Ishikawa (cell line): ENCODE data around the gene TACC2.

Experiments used
- CEBPB ChIP-seq: IDR thresholded peaks from 2 replicates; pipeline ENCODE4 v1.6.1; 2012
- CREB1 ChIP-seq: IDR thresholded peaks from 2 replicates; pipeline ENCODE4 v1.6.1; 2012; ENCODE audit warnings: low read depth
- EGR1 ChIP-seq: IDR thresholded peaks from 2 replicates; pipeline ENCODE4 v1.6.1; 2012
- EP300 ChIP-seq: IDR thresholded peaks from 2 replicates; pipeline ENCODE4 v1.6.1; 2012; ENCODE audit warnings: borderline replicate concordance
- FOXM1 ChIP-seq: IDR thresholded peaks from 2 replicates; pipeline ENCODE4 v1.6.1; 2012; ENCODE audit warnings: low read depth, borderline replicate concordance
- NFIC ChIP-seq: IDR thresholded peaks from 2 replicates; pipeline ENCODE4 v1.6.1; 2012
- RAD21 ChIP-seq: IDR thresholded peaks from 2 replicates; pipeline ENCODE4 v1.6.1; 2012; ENCODE audit warnings: low read depth
- TAF1 ChIP-seq: IDR thresholded peaks from 2 replicates; pipeline ENCODE4 v1.6.1; 2012; ENCODE audit warnings: low read depth, mild to moderate bottlenecking
- TCF12 ChIP-seq: IDR thresholded peaks from 2 replicates; pipeline ENCODE4 v1.6.1; 2012; ENCODE audit warnings: low read depth
- TEAD4 ChIP-seq: IDR thresholded peaks from 2 replicates; pipeline ENCODE4 v1.6.1; 2012
- YY1 ChIP-seq: IDR thresholded peaks from 2 replicates; pipeline ENCODE4 v1.6.1; 2012; ENCODE audit warnings: low read depth
- ZBTB7A ChIP-seq: IDR thresholded peaks from 2 replicates; pipeline ENCODE4 v1.6.1; 2012; ENCODE audit warnings: low read depth
- TF ChIP-seq, protein P1 (sequence below): IDR thresholded peaks from 2 replicates; pipeline ENCODE4 v1.6.1; 2012
- TF ChIP-seq, protein P2 (sequence below): IDR thresholded peaks from 2 replicates; pipeline ENCODE4 v1.6.1; 2012; ENCODE audit warnings: low read depth, mild to moderate bottlenecking
- TF ChIP-seq, protein P3 (sequence below): IDR thresholded peaks from 2 replicates; pipeline ENCODE4 v1.6.1; 2012

TACC2 gene

DNA sequence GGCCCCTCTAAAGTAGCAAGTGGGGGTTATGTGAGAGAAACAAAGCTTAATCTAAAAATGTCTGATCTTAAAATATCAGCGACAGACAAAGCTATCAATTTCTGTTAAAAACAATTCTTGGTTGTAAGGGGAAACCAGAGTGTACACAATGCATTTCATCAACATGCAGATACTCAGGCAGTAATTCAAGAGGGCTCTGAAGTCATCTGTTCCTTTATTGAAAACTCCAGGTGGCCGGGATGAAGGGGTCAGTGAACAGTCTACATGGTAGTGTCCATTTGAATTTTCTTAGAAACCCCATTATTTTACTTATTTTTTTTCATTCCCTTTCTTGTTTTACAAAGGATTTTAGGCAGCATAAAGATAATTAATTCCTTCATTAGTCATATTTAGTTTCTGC, 245.5 kb downstream of the TACC2 start:
- TF ChIP-seq, protein P1, sequence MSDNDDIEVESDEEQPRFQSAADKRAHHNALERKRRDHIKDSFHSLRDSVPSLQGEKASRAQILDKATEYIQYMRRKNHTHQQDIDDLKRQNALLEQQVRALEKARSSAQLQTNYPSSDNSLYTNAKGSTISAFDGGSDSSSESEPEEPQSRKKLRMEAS: no peak
- TF ChIP-seq NFIC (no peak), TCF12 (no peak), FOXM1 (no peak), ZBTB7A (no peak), YY1 (no peak), RAD21 (no peak), TEAD4 (no peak)
- TF ChIP-seq, protein P2, sequence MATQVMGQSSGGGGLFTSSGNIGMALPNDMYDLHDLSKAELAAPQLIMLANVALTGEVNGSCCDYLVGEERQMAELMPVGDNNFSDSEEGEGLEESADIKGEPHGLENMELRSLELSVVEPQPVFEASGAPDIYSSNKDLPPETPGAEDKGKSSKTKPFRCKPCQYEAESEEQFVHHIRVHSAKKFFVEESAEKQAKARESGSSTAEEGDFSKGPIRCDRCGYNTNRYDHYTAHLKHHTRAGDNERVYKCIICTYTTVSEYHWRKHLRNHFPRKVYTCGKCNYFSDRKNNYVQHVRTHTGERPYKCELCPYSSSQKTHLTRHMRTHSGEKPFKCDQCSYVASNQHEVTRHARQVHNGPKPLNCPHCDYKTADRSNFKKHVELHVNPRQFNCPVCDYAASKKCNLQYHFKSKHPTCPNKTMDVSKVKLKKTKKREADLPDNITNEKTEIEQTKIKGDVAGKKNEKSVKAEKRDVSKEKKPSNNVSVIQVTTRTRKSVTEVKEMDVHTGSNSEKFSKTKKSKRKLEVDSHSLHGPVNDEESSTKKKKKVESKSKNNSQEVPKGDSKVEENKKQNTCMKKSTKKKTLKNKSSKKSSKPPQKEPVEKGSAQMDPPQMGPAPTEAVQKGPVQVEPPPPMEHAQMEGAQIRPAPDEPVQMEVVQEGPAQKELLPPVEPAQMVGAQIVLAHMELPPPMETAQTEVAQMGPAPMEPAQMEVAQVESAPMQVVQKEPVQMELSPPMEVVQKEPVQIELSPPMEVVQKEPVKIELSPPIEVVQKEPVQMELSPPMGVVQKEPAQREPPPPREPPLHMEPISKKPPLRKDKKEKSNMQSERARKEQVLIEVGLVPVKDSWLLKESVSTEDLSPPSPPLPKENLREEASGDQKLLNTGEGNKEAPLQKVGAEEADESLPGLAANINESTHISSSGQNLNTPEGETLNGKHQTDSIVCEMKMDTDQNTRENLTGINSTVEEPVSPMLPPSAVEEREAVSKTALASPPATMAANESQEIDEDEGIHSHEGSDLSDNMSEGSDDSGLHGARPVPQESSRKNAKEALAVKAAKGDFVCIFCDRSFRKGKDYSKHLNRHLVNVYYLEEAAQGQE: no peak
- TF ChIP-seq, protein P3, sequence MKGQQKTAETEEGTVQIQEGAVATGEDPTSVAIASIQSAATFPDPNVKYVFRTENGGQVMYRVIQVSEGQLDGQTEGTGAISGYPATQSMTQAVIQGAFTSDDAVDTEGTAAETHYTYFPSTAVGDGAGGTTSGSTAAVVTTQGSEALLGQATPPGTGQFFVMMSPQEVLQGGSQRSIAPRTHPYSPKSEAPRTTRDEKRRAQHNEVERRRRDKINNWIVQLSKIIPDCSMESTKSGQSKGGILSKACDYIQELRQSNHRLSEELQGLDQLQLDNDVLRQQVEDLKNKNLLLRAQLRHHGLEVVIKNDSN: no peak

DNA sequence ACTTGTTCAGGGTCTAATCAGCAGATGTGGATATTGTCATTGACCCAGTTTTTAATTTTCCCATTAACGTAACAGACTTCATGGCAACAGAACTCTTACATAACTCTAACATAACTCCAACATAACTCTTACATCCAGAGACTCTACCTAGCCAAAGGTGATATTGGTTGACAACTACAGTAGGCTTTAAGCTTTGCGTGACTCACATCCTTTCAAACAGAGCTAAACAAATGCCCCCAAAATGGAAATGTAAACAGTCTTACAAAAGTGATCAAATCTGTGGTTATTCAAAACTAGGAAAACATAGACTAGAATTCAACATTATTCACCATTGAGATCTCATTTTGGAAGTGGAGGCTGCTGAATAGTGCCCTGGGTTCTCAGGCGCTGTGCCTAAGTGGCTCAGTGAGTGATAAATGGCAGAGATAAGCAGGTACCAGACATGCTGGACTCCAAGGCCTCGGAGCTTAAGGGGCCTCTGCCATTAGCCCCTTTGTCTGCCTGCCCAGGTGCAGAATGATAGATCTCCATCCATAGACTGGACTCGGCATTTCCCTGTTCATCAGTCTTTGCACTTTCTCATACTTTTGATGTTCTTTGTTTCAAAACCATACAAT, 247.8 kb downstream of the TACC2 start:
- TF ChIP-seq, protein P1: no peak
- no peak for TF ChIP-seq CREB1
- TF ChIP-seq TEAD4: no peak
- no peak for TF ChIP-seq TCF12
- TF ChIP-seq NFIC: no peak
- TF ChIP-seq TAF1: no peak
- TF ChIP-seq EGR1: no peak
- TF ChIP-seq ZBTB7A: no peak
- TF ChIP-seq YY1: no peak
- TF ChIP-seq, protein P2: no peak

DNA sequence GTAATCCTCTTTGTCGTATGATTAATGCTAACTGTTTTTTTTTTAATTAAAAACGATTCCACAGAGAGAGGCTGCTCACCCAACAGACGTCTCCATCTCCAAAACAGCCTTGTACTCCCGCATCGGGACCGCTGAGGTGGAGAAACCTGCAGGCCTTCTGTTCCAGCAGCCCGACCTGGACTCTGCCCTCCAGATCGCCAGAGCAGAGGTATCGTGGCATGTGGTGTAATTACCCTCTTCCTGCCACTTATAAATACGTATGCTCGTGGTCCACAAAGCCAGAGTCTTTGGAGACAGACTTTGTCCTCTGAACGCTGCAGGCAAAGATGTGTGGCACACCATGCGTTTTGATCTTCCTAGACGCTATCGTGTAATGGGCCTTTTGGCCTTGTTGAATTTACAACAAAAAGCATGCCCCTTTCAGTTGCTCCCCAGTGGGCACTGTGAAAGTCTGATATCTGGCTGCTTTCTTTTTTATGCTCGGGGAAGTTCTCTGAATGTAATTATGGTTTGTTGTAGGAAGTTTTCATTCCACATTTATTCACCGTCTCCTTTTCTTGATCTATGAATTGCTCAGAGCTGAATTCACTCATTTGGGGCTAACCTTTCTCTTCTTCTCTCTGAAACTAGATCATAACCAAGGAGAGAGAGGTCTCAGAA, 248.5 kb downstream of the TACC2 start:
- TF ChIP-seq EGR1 (no peak), ZBTB7A (no peak), TEAD4 (no peak), CREB1 (no peak), EP300 (no peak)
- TF ChIP-seq, protein P3: no peak
- TF ChIP-seq, protein P1: no peak

DNA sequence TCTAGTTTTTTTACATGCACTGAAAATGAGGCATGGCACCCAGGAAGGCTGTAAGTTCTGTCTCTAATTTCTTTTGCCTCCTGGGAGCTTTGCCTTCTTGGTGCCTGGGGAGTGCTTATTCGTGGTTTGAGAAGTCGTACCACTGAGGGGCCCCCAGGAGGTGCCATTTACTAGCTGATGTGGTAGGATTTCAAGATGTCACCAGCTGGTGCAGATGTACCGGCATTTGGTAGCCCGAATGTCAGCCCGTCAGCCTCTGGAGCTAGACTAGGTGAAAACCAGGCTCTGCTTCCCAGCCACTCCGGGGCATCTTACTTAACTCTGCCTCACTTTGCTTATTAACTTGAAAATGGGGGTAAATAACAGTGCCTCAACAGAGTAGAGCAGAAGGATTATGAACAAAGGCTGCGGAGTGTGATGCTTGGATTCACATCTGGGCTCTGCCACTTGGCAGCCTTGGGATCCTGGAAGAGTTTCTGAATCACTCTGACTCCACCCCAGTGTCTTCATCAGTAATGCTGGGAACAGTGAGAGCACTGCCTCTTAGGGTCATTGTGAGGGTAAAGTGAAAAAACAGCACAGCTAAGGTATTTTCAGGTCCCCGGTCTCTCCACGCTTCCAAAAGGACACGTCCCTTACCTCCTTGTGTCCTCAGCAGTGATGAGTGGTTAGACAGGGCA, 250.8 kb downstream of the TACC2 start:
- TF ChIP-seq CREB1 (no peak), TEAD4 (no peak), EGR1 (no peak), FOXM1 (no peak), YY1 (no peak), CEBPB (no peak), NFIC (no peak), TCF12 (no peak), EP300 (no peak), TAF1 (no peak), ZBTB7A (no peak), RAD21 (no peak)
- TF ChIP-seq, protein P3: no peak
- TF ChIP-seq, protein P1: no peak
- TF ChIP-seq, protein P2: no peak
